Brain microvascular endothelial cell (primary cell): ENCODE results near the gene C7orf57.

Experiments
- DNase-seq: peaks from one replicate; pipeline ENCODE4 v3.0.0-alpha.2; 2020
- H3K27ac ChIP-seq: fragments of 250-450 bp; sonication (Bioruptor Pico); 2 replicates; pipeline ENCODE4 v1.5.1; 2020; ENCODE audit warnings: mild to moderate bottlenecking, moderate library complexity
- H3K27me3 ChIP-seq: fragments of 250-450 bp; sonication (Bioruptor Pico); replicated peaks from 2 replicates; pipeline ENCODE4 v1.5.1; 2020; ENCODE audit warnings: mild to moderate bottlenecking
- H3K36me3 ChIP-seq: fragments of 250-450 bp; sonication (Bioruptor Pico); replicated peaks from 2 replicates; pipeline ENCODE4 v1.5.1; 2020; ENCODE audit warnings: mild to moderate bottlenecking
- H3K4me3 ChIP-seq: 2 replicates; pipeline ENCODE4 v1.5.1; 2011; ENCODE audit warnings: low read depth, mild to moderate bottlenecking, control low read depth, low read length, moderate library complexity
- in situ Hi-C: cut with HindIII; loops from 2 replicates; pipeline ENCODE4 v1.10.0; 2017; ENCODE audit warnings: low sequenced_read_pairs, low pct_ligation_motif_present
- TF ChIP-seq, protein P1 (sequence below): IDR thresholded peaks from 2 replicates; pipeline ENCODE4 v1.5.1; 2011; ENCODE audit warnings: low read depth, mild to moderate bottlenecking, moderate library complexity, low read length, control low read depth, inconsistent platforms; ENCODE audit errors: missing control alignments

The C7orf57 gene

DNA sequence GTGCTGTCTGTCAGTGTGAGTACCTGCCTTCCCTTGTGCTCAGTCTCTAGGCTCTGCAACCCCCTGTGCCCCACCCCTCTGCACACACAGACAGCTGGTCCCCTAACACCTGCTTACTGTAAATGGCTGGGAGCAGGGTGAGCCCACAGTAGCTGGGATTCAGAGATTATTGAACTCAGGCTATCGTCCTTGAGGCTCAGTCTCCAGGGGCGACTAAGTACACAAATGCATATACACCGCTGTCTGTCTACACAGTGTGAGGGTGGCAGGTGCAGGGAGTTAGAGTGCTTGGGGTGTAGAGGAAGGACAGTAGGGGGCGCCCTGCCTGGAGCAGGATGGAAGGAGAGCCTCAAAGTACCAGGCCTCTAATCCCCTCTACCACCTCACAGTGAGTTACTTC lies 66.6 kb downstream of the C7orf57 start:
- DNase-seq, result no peak
- Histone ChIP-seq H3K36me3 (peaks cover 50% of the 10 kb centered on the region), H3K4me3 (no peak overlapping the region), H3K27ac (no peak overlapping the region), H3K27me3 (no peaks in the 10 kb centered on the region)
- TF ChIP-seq, protein P1, sequence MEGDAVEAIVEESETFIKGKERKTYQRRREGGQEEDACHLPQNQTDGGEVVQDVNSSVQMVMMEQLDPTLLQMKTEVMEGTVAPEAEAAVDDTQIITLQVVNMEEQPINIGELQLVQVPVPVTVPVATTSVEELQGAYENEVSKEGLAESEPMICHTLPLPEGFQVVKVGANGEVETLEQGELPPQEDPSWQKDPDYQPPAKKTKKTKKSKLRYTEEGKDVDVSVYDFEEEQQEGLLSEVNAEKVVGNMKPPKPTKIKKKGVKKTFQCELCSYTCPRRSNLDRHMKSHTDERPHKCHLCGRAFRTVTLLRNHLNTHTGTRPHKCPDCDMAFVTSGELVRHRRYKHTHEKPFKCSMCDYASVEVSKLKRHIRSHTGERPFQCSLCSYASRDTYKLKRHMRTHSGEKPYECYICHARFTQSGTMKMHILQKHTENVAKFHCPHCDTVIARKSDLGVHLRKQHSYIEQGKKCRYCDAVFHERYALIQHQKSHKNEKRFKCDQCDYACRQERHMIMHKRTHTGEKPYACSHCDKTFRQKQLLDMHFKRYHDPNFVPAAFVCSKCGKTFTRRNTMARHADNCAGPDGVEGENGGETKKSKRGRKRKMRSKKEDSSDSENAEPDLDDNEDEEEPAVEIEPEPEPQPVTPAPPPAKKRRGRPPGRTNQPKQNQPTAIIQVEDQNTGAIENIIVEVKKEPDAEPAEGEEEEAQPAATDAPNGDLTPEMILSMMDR, result peak; percentile 59
- in situ Hi-C loops, result loop anchor here (25.0 kb wide), 1 partner anchor 115 kb away; the partner anchor contains the start of gene HUS1

- H3K27ac ChIP-seq, result no peak overlapping the region
- TF ChIP-seq, protein P1, result no peak
- no peak for DNase-seq
- no peaks in the 10 kb centered on the region for H3K27me3 ChIP-seq
- H3K4me3 ChIP-seq, result no peak overlapping the region
- in situ Hi-C loops, result loop anchor here (25.0 kb wide), 1 partner anchor 115 kb away; the partner anchor contains the start of gene HUS1
- peaks cover 55% of the 10 kb centered on the region for H3K36me3 ChIP-seq
Observed at GRCh38 chr7:48102530-48102929, 67.2 kb downstream of the C7orf57 start.

DNA sequence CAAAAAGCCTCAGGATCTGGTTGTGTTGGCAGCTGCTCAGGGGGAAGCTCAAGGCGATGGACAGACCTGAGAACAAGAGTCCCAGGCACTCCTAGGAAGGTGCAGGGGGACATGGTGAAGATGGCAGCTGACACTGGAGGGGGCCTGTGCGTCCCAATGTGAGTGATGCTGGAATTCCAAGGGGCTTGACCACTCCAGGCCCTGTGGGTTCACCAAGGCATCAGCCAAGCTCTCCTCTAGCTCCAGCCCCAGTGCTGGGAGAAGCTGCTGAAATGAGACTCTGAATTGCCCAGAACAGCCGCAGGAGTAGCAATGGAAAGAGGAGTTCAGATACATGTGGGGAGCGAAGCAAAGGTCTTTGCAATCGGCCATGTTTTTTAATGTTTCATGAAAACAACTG lies 69.7 kb downstream of the C7orf57 start:
- Histone ChIP-seq H3K27ac (no peak overlapping the region), H3K4me3 (no peak overlapping the region), H3K27me3 (no peaks in the 10 kb centered on the region), H3K36me3 (peaks cover 55% of the 10 kb centered on the region)
- TF ChIP-seq, protein P1, result no peak
- no peak for DNase-seq
- in situ Hi-C loops, result loop anchor here (25.0 kb wide), 1 partner anchor 118 kb away; the partner anchor contains the start of gene HUS1

DNA sequence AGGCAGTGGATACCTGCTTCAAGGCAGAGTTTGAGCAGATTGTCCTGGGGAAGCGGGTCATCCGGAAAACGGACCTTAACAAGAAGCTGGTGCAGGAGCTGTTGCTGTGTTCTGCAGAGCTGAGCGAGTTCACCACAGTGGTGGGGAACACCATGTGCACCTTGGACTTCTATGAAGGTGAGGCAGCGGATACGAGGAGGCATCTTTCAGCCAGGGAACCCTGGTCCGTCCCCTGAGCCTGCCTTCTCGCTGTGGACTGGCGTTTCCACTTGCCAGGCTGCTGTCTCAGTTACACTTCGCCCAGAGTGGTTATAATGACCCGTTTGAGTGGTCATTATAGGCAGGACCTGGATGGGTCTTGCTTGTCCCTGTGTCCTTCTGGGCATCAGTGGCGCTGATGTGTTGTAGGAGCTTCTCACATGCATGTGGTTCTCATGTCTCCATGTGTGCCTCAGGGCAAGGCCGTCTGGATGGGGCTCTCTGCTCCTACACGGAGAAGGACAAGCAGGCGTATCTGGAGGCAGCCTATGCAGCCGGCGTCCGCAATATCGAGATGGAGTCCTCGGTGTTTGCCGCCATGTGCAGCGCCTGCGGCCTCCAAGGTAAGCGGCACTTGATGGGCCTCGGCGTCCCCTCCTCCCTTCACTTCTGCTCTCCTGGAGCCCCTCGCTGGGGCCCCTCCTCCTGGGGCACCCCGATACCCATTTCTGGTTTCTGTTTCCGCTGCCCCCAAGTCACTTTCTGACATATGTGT lies 71.7 kb downstream of the C7orf57 start:
- Histone ChIP-seq H3K27me3 (no peaks in the 10 kb centered on the region), H3K36me3 (peaks cover 43% of the 10 kb centered on the region), H3K4me3 (no peak overlapping the region), H3K27ac (no peak overlapping the region)
- TF ChIP-seq, protein P1, result no peak
- in situ Hi-C loops, result loop anchor here (25.0 kb wide), 1 partner anchor 120 kb away; the partner anchor contains the start of gene HUS1
- DNase-seq, result no peak

DNA sequence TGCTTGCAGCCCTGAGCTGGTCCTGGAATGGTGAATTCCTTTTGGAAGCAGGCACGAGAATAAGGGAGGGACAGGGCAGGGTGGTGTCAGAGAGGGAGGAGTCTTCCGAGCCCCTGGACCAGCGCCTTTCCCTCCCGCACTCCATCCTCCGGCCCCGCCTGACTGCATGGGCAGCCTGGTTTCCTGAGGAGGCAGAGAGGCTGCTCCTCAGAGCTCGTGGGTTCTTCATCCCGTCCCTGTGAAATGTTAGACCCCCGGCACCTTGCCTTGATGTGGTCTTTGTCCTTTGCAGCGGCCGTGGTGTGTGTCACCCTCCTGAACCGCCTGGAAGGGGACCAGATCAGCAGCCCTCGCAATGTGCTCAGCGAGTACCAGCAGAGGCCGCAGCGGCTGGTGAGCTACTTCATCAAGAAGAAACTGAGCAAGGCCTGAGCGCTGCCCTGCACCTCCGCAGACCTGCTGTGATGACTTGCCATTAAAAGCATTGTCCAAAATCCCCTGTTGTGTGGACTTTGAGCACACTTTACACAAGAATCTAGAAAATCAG lies 72.7 kb downstream of the C7orf57 start:
- Histone ChIP-seq H3K4me3 (no peak overlapping the region), H3K36me3 (peaks cover 34% of the 10 kb centered on the region), H3K27me3 (no peaks in the 10 kb centered on the region), H3K27ac (no peak overlapping the region)
- no peak for DNase-seq
- in situ Hi-C loops, result loop anchor here (25.0 kb wide), 1 partner anchor 121 kb away; the partner anchor contains the start of gene HUS1
- TF ChIP-seq, protein P1, result no peak
